ENCODE data around the gene CDCA4.
"Not testable (repeated sequence)": the region's sequence is repeated elsewhere in the genome, so short reads cannot be mapped to it uniquely, and the experiment has no call there.

CDCA4 gene

DNA sequence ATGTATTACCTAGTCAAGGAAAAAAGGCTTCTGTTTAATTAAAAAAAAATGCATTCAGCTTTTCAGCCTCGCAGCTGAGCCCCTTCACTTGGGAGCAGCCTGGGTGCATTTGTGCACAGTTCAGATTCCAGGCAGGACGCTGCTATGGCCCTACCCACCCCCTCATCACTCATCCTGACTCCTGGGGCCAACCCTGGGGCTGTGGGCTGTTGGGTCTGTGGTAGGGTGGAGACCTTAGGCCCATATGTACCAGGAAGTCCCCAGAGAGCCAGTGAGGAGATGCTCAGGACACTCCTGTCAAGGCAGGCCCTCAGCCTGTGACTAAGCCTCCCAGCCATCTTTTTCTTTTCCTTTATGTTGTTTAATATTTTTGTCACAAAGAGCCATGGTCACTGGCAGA is 9.3 kb upstream of the CDCA4 start:
- Histone ChIP-seq H3K36me3 (ENCODE audit: control insufficient read depth in 1 of 2, insufficient read depth in 2 of 2, low read depth in 1 of 2, low read length in 2 of 2) (no peaks in the 10 kb centered on the region), H3K9me3 (ENCODE audit: control insufficient read depth, low read length) (no peaks in the 10 kb centered on the region), H3K79me1 (replicated peaks; ENCODE audit: low read length, poor library complexity, severe bottlenecking) (no peaks in the 10 kb centered on the region), H2BK15ac (ENCODE audit: low read depth, poor library complexity, severe bottlenecking) (no peak overlapping the region), H3K14ac (ENCODE audit: low read length in 2 of 2) (no peak overlapping the region), H2BK120ac (ENCODE audit: low read depth, low read length) (no peak overlapping the region), H4K91ac (ENCODE audit: low read length) (no peak overlapping the region), H2BK5ac (ENCODE audit: low read depth, low read length, poor library complexity, severe bottlenecking) (no peak overlapping the region), H3K18ac (ENCODE audit: low read depth in 1 of 2, low read length in 2 of 2) (no peak overlapping the region), H3K4ac (ENCODE audit: low read depth in 1 of 2, low read length in 2 of 2) (no peak overlapping the region), H4K8ac (ENCODE audit: low read length) (no peak overlapping the region), H3K4me1 (ENCODE audit: control insufficient read depth, insufficient read depth, low read depth, low read length) (peaks cover 6% of the 10 kb centered on the region), H3K27ac (ENCODE audit: low read length, poor library complexity, severe bottlenecking) (no peak overlapping the region), H2AFZ (ENCODE audit: low read depth, low read length) (no peak overlapping the region), H3K4me3 (ENCODE audit: insufficient read depth in 1 of 2, low read depth in 1 of 2, low read length in 2 of 2) (no peak overlapping the region), H2AK5ac (ENCODE audit: low read length, severe bottlenecking) (peak overlapping the region; percentile 1), H3K27me3 (ENCODE audit: control insufficient read depth in 1 of 2, insufficient read depth in 1 of 2, low read length in 2 of 2) (no peaks in the 10 kb centered on the region), H3K9ac (ENCODE audit: low read length) (no peak overlapping the region), H3K4me2 (ENCODE audit: low read length, poor library complexity, severe bottlenecking) (no peak overlapping the region), H3K23ac (ENCODE audit: low read length in 2 of 2) (no peak overlapping the region), H2BK12ac (ENCODE audit: low read length in 2 of 2) (no peak overlapping the region)
- DNase-seq, result no peak
- WGBS, result 82% methylated on average over 1 of the region's 2 CpGs

DNA sequence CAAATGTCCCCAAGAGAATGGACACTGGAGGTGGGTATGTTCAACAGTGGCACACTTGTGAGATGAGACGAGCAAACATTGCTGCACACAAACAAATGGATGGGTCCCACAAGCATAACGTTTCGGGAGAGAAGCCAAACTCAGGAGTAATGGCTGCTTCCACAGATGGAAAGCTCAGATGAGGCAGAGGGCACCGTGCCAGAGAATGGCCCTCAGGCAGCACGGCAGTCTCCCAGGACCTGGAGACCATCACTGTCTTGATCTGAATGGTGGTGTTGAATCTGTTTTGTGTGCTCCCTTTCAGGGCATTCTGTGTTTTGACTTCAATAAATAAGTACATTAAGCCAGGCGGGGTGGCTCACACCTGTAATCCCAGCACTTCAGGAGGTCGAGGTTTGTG is 8.5 kb upstream of the CDCA4 start:
- H2BK5ac ChIP-seq (ENCODE audit: low read depth, low read length, poor library complexity, severe bottlenecking), result no peak overlapping the region
- H3K18ac ChIP-seq (ENCODE audit: low read depth in 1 of 2, low read length in 2 of 2), result no peak overlapping the region
- H3K27ac ChIP-seq (ENCODE audit: low read length, poor library complexity, severe bottlenecking), result no peak overlapping the region
- WGBS, result 90% methylated on average over 7 of the region's 7 CpGs
- H3K4me3 ChIP-seq (ENCODE audit: insufficient read depth in 1 of 2, low read depth in 1 of 2, low read length in 2 of 2), result no peak overlapping the region
- no peak for DNase-seq
- no peaks in the 10 kb centered on the region for H3K9me3 ChIP-seq (ENCODE audit: control insufficient read depth, low read length)
- H2BK12ac ChIP-seq (ENCODE audit: low read length in 2 of 2), result no peak overlapping the region
- H2AFZ ChIP-seq (ENCODE audit: low read depth, low read length), result no peak overlapping the region
- no peaks in the 10 kb centered on the region for H3K79me1 ChIP-seq (replicated peaks; ENCODE audit: low read length, poor library complexity, severe bottlenecking)
- H3K9ac ChIP-seq (ENCODE audit: low read length), result no peak overlapping the region
- H2BK120ac ChIP-seq (ENCODE audit: low read depth, low read length), result no peak overlapping the region
- H3K14ac ChIP-seq (ENCODE audit: low read length in 2 of 2), result no peak overlapping the region
- no peaks in the 10 kb centered on the region for H3K36me3 ChIP-seq (ENCODE audit: control insufficient read depth in 1 of 2, insufficient read depth in 2 of 2, low read depth in 1 of 2, low read length in 2 of 2)
- peaks cover 8% of the 10 kb centered on the region for H3K4me1 ChIP-seq (ENCODE audit: control insufficient read depth, insufficient read depth, low read depth, low read length)
- no peaks in the 10 kb centered on the region for H3K27me3 ChIP-seq (ENCODE audit: control insufficient read depth in 1 of 2, insufficient read depth in 1 of 2, low read length in 2 of 2)
- H2AK5ac ChIP-seq (ENCODE audit: low read length, severe bottlenecking), result peak overlapping the region; percentile 78
- H4K8ac ChIP-seq (ENCODE audit: low read length), result no peak overlapping the region
- no peak overlapping the region for H3K4ac ChIP-seq (ENCODE audit: low read depth in 1 of 2, low read length in 2 of 2)
- no peak overlapping the region for H3K4me2 ChIP-seq (ENCODE audit: low read length, poor library complexity, severe bottlenecking)
- no peak overlapping the region for H4K91ac ChIP-seq (ENCODE audit: low read length)
- H2BK15ac ChIP-seq (ENCODE audit: low read depth, poor library complexity, severe bottlenecking), result peak overlapping the region; percentile 29
- H3K23ac ChIP-seq (ENCODE audit: low read length in 2 of 2), result no peak overlapping the region

DNA sequence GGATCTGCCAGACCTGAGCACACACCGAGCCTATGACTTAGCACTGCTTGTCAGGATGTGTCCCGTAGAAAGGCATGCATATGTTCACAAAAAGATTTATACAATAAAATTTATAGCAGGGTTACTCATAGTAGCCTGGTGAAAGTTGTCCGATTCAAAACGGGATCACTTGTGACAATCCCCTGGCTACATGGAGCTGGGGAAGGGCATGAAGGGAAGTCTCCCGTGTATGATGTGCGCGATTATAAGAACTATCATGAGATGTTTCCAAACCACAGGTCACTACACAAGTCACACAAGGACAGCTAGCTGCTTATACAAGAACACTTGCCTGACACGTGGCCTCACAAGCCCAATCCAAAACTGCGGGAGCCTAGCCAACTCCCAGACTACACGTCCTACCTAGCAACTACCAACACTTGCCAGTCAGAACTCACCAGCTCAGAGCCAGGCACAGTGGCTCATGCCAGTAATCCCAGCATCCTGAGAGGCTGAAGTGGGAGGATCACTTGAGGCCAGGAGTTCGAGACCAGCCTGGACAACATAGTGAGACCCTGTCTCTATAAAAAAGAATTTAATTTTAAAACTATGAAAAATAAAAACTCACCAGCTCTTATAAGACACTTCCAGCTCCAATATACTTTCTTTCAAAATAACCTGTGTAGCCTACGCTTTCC is 7.5 kb upstream of the CDCA4 start:
- H4K8ac ChIP-seq (ENCODE audit: low read length), result no peak overlapping the region
- H2AFZ ChIP-seq (ENCODE audit: low read depth, low read length), result no peak overlapping the region
- DNase-seq, result peak; percentile 63
- H2BK15ac ChIP-seq (ENCODE audit: low read depth, poor library complexity, severe bottlenecking), result no peak overlapping the region
- H3K9ac ChIP-seq (ENCODE audit: low read length), result peak overlapping the region; percentile 24
- H3K4ac ChIP-seq (ENCODE audit: low read depth in 1 of 2, low read length in 2 of 2), result peak overlapping the region in 1 of 2 experiments; percentile 58
- H3K23ac ChIP-seq (ENCODE audit: low read length in 2 of 2), result no peak overlapping the region
- H3K18ac ChIP-seq (ENCODE audit: low read depth in 1 of 2, low read length in 2 of 2), result peak overlapping the region in 1 of 2 experiments; percentile 48
- peak overlapping the region; percentile 93 for H2AK5ac ChIP-seq (ENCODE audit: low read length, severe bottlenecking)
- H3K27ac ChIP-seq (ENCODE audit: low read length, poor library complexity, severe bottlenecking), result peak overlapping the region; percentile 69
- H3K14ac ChIP-seq (ENCODE audit: low read length in 2 of 2), result peak overlapping the region in 1 of 2 experiments; percentile 55
- H3K4me1 ChIP-seq (ENCODE audit: control insufficient read depth, insufficient read depth, low read depth, low read length), result peaks cover 10% of the 10 kb centered on the region
- H4K91ac ChIP-seq (ENCODE audit: low read length), result peak overlapping the region; percentile 64
- H2BK120ac ChIP-seq (ENCODE audit: low read depth, low read length), result no peak overlapping the region
- H3K27me3 ChIP-seq (ENCODE audit: control insufficient read depth in 1 of 2, insufficient read depth in 1 of 2, low read length in 2 of 2), result no peaks in the 10 kb centered on the region
- no peak overlapping the region for H2BK5ac ChIP-seq (ENCODE audit: low read depth, low read length, poor library complexity, severe bottlenecking)
- WGBS, result 81% methylated on average over 11 of the region's 12 CpGs
- H3K4me3 ChIP-seq (ENCODE audit: insufficient read depth in 1 of 2, low read depth in 1 of 2, low read length in 2 of 2), result no peak overlapping the region
- H3K36me3 ChIP-seq (ENCODE audit: control insufficient read depth in 1 of 2, insufficient read depth in 2 of 2, low read depth in 1 of 2, low read length in 2 of 2), result no peaks in the 10 kb centered on the region
- no peaks in the 10 kb centered on the region for H3K79me1 ChIP-seq (replicated peaks; ENCODE audit: low read length, poor library complexity, severe bottlenecking)
- no peak overlapping the region for H3K4me2 ChIP-seq (ENCODE audit: low read length, poor library complexity, severe bottlenecking)
- H2BK12ac ChIP-seq (ENCODE audit: low read length in 2 of 2), result peak overlapping the region in 1 of 2 experiments; percentile 54
- H3K9me3 ChIP-seq (ENCODE audit: control insufficient read depth, low read length), result no peaks in the 10 kb centered on the region

DNA sequence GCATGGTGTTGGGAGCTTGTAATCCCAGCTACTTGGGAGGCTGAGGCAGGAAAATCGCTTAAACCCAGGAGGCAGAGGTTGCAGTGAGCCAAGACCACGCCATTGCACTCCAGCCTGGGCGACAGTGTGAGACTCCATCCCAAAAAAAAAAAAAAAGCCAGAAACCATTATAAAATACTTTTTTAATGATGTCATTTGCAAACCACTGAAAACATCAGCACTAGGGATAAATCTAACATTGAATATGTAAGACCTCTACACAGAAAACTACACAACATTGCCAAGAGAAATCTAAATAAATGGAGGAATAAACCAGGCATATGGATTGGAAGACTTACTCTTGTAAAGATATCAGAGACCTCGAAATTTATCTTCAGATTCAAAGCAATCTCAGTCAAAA is 6.8 kb upstream of the CDCA4 start:
- H3K4me3 ChIP-seq (ENCODE audit: insufficient read depth in 1 of 2, low read depth in 1 of 2, low read length in 2 of 2); H2BK120ac ChIP-seq (ENCODE audit: low read depth, low read length); H2BK15ac ChIP-seq (ENCODE audit: low read depth, poor library complexity, severe bottlenecking); H2AK5ac ChIP-seq (ENCODE audit: low read length, severe bottlenecking); H3K4ac ChIP-seq (ENCODE audit: low read depth in 1 of 2, low read length in 2 of 2); H3K18ac ChIP-seq (ENCODE audit: low read depth in 1 of 2, low read length in 2 of 2); H4K91ac ChIP-seq (ENCODE audit: low read length); H3K36me3 ChIP-seq (ENCODE audit: control insufficient read depth in 1 of 2, insufficient read depth in 2 of 2, low read depth in 1 of 2, low read length in 2 of 2); H2BK5ac ChIP-seq (ENCODE audit: low read depth, low read length, poor library complexity, severe bottlenecking); H3K4me2 ChIP-seq (ENCODE audit: low read length, poor library complexity, severe bottlenecking); H2BK12ac ChIP-seq (ENCODE audit: low read length in 2 of 2); H3K9me3 ChIP-seq (ENCODE audit: control insufficient read depth, low read length); H3K27me3 ChIP-seq (ENCODE audit: control insufficient read depth in 1 of 2, insufficient read depth in 1 of 2, low read length in 2 of 2); H3K14ac ChIP-seq (ENCODE audit: low read length in 2 of 2); DNase-seq; H2AFZ ChIP-seq (ENCODE audit: low read depth, low read length); H3K23ac ChIP-seq (ENCODE audit: low read length in 2 of 2); H3K79me1 ChIP-seq (replicated peaks; ENCODE audit: low read length, poor library complexity, severe bottlenecking); H4K8ac ChIP-seq (ENCODE audit: low read length): not testable (repeated sequence)
- peaks cover 12% of the 10 kb centered on the region for H3K4me1 ChIP-seq (ENCODE audit: control insufficient read depth, insufficient read depth, low read depth, low read length)
- 83% methylated on average over 4 of the region's 4 CpGs for WGBS
- H3K9ac ChIP-seq (ENCODE audit: low read length), result peak overlapping the region; percentile 24
- peak overlapping the region; percentile 69 for H3K27ac ChIP-seq (ENCODE audit: low read length, poor library complexity, severe bottlenecking)

Measured in mesenchymal stem cell (in vitro differentiated cells and primary cell).